A172 (cell line): ENCODE data around the gene FHL3. TPM values are rescaled to one million over a fixed set of nuclear protein-coding genes. Genes with fewer than 3 reads are reported as not detected.

Experiments used
- DNase-seq: peaks from one replicate; pipeline ENCODE4 v3.0.0-alpha.2; 2015; ENCODE audit warnings: low spot score
- total RNA-seq: library from RNA; depleted of rRNA; stranded (reverse); fragments of >200 nt; shearing (Covaris generic); gene quantifications from 2 replicates; pipeline ENCODE4 v1.2.3, GENCODE V29; 2014

Gene FHL3
- total RNA-seq, 1 experiment from 2014 or later, result 23.1 TPM

DNA sequence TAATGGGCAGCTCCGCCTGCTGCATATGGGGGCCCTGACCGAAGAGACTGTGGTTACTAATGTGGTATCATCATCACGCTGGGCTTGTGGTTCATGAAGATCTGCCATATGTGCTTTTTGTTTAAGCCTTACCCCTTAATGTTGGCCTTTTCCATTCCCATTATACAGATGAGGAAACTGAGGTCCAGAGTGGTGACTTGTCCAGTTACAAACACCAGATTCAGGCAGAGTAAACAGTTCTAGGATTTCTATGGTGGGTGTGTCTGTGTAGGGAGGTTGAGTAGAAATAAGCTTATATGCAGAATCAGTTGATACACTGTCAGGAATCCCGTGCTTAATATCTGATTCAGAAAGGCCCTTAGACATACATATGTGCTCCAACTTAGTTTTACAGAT lies 7.9 kb upstream of the FHL3 start:
- no peak for DNase-seq

DNA sequence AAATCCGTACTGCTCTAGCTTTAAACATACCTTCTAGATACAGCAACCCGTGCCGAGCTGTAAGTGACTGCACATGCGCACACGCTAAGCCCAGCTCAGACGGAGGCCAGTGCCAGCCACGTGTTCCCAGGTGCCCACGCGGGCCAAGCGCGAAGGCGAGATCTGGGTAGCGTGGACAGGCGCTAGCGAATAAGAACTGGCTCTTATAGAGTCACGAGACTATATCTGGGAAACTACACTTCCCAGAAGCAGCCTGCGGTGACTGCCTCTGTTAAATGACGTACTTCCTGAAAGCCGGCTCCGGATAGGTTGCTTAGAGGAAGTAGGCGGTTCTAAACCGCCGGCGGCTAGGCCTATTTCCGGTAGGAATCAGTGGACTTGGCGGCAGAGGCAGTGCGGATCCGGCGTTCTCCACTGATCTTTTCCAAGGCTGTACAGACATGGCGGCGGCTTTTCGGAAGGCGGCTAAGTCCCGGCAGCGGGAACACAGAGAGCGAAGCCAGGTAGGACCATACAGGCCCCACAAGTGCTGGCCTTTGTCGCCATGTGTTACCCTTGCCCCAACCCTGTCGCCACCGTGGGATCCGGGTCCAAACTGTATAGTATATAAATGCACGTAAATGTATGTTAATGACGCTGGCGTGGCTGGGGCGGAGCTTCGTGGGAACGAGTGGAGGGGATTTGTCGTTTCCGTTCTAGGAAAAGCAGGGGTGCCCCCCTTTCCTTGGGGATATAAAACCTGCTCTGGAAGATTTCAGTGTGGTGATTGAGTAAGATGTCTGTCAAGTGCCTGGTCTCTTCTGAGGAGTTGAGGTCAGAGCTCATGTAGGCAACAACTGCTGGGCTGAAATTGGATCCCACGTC lies 7.3 kb upstream of the FHL3 start, which contains the start of gene UTP11:
Gene UTP11 (plus strand): TSS at position 372 of the 864 bp plus-strand sequence. CDS start 69 bp downstream, at position 441.
- peak; percentile 94 for DNase-seq

DNA sequence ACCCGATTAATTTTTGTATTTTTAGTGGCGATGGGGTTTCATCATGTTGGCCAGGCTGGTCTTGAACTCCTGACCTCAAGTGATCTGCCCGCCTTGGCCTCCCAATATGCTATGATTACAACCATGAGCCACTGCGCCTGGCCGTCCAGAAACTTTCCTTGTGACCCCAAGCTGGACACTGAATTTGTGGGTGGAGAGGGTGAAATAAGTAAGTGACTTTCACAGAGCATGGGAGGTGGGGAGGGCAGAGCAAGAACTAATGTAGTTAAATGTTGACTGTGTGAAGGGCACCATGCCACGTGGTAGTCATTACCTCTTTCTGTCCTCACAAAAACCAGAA lies 4.5 kb upstream of the FHL3 start:
- no peak for DNase-seq

DNA sequence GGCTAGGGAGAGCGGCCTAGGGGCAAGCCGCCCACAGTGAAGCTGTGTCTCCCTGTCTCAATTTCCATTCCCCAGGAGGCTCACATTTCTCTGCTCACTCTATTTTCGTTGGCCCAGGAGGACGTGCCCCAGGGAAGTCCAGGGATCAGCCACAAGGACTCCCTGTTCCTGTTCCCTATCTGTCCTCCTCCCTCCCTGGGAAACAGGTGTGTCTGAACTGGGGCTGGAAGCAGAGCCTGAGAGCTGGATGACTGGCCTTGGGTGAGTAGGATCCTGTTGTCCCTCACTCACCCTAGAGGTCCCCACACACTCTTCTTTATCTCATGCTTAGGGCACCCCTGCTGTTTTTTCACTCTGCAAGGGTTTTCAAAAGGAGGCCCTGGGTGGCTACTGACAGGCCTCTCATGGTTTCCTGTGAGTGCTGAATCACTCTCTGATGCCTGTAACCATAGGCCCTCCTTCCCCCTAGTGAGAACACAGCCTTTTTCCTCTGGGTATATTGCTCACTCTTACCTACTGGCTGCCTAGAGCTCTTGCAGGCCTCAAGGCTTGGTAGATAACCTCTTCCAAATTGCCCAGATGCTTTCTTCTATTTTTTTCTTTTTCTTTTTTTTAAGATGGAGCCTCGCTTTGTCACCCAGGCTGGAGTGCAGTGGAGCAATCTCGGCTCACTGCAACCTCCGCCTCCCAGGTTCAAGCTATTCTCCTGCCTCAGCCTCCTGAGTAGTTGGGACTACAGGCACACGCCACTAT lies 4.0 kb upstream of the FHL3 start:
- DNase-seq, result peak; percentile 53

DNA sequence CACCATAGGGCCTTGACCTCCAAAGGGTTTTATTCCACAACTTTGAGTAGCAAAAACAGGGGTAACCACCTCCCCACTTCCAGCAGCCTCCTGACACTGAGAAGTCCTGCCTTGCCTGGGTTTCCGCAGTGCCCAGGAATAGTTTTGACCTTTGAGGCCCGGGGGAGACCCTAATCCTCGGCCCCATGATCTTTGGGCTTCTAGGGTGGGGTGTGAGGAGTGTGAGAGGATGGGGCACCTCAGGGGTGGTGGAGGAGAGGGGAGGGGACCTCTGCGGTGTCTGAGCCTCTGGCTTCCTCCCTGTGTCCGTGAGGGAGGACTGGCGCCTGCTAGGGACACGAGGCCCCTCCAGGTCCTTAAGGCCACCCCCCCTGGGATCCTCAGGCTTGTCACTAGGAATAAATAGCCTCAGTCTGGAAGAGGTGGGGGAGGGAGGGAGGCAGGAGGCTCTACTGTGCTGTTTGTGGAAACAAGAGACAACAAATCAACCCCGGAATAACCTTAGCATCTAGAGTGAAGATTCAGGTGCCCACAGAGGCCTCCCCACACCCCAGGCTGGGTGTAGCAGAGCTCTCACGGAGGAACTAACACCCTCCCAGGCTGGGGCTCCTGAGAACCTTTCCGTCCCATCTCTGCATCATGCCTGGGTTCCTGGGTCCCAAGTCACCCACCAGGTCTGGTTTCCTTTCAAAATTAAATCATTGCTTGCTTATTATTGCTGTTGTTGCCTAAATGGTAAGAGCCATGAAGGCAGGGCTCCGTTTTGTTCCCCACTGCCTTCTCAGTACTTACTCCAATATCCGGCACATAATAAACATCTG lies 904 bp upstream of the FHL3 start:
- no peak for DNase-seq

DNA sequence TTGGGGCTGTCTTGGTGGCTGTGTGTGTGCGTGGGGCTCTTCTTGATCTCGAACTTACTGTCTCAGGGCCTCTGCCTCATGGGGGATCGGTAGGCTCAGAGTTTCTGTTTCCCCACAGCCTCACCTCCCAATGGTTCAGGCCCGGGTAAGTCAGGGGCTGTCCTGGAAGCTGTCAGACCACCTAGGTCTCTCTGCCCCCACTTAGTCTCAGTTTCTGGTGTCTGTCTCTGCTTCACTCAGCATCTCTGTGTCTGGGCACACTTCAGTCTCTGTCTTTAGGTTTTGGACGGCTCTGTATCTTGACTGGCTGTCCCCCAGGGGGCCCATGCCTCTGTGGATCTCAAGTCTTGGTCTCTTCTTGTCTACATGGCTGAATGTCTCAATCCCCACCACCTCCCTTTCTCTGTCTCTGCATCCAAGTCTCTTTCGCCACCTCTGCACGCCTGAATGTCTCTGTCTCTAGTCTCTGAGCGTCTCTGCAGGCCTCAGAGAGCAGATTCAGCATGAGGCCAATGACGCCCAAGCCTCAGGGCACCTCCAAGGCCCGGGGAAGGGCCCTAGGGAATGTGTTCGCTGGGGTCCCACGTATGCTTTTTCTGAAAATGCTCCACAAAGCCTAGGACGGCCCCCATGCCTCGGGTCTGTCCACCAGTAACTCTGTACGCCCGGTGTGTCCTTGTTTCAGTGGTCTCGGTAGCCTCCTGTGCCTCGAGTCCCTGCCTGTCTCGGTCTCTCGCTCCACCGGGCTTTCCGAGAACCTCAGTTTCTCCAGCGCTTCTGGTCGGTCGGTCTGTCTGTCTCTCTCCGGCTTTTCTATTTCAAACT lies 818 bp downstream of the FHL3 start:
- no peak for DNase-seq

DNA sequence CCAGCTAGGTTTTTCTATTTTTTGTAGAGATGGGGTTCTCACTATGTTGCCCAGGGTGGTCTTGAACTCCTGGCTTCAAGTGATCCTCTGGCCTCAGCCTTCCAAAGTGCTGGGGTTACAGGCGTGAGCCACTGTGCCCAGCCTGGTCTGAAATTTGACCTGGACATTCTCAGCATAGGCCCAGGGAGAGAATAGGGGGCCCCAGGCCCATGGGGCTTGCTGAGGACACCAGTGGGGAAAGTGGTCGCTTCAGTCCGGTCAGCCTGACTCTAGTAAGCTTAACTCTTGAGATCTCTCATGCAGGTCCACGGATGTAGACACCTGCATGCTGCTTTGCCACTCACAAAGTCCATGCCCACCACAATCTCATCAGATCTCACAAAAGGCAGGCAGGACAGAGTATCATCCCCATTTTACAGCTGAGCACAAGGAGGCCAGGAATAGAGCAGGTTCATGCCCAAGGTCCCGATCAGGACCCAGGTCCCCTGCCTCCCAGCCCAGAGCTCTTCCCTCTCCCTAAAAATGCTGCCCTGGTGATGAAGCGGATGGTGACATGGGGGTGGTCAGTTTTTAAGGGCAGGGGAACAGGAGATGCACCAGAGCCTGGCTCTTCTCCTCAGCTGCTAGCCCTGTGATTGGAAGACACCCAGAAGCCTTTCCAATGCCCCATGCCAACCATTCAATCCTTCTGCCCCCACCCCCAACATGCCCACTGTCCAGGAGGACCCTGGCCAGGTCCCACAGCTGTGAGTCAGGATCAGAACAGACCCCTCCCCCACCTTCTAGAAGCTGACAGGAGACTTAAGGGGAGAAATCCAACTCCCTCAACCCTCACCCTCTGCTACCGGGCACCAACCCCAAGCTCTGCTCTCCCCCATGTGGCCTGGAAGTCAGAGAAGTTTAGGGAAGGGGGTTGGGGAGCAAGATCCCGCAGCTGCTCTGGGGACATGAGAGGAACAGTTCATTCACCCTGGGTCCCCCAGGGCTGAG lies 1.8 kb downstream of the FHL3 start:
- no peak for DNase-seq

DNA sequence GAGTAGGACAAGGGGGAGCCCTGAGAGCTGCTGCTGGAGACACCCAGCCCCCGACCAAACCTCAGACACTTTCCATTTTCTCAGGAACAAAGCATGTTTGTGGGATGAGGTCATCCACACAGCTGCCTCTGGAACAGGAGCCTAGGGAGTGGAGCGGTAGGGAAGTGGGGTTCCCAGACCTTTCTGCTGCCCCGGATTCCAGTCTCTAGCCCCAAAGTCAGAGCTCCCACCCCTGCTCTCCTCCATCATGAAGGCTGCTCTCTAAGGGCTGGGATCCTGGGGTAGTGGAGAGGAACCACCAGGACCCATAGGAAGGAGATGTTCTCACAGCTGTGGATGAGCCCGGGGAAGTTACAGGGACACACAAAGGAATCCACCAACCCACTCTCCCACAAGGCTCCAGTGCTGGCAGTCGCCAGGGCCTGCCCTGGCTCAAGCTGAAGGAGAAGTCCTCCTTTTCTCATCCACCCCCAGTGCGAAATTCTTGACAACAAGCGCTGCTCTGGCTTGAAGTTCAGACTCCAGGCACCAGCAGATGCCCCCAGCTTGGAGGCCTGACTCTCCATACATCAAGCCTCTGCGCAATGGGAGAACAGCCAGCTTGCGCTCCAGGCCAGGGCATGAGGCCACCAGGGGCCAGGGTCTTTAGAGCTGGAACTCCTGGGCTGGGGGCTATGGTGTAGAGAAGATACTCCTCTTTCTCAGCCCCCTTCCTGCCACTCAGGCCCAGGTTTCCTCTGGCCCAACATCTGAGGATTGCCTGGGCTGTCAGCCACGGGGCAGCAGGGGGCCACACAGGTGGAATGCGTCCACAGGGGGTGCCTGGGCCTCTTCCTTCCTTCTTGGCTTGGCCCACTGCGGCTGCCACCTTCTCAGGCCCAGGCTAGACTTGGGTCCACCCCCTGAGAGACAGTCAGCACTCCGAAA lies 4.5 kb downstream of the FHL3 start:
- DNase-seq, result peak; percentile 83

DNA sequence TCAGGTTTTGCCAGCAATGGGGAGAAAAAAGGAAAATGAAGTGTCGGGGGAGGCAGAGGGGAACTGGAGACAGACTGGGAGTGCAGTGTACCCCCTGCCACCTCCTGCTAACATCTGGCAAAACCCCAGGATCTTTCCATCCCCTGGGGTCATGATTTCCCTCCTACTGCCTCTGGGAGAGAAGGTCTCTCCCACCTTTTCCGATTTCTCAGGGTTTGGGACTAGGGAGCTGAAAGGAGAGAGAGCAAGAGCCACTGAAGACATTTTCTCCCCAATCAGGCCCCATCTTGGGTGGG lies 5.1 kb downstream of the FHL3 start:
- no peak for DNase-seq

DNA sequence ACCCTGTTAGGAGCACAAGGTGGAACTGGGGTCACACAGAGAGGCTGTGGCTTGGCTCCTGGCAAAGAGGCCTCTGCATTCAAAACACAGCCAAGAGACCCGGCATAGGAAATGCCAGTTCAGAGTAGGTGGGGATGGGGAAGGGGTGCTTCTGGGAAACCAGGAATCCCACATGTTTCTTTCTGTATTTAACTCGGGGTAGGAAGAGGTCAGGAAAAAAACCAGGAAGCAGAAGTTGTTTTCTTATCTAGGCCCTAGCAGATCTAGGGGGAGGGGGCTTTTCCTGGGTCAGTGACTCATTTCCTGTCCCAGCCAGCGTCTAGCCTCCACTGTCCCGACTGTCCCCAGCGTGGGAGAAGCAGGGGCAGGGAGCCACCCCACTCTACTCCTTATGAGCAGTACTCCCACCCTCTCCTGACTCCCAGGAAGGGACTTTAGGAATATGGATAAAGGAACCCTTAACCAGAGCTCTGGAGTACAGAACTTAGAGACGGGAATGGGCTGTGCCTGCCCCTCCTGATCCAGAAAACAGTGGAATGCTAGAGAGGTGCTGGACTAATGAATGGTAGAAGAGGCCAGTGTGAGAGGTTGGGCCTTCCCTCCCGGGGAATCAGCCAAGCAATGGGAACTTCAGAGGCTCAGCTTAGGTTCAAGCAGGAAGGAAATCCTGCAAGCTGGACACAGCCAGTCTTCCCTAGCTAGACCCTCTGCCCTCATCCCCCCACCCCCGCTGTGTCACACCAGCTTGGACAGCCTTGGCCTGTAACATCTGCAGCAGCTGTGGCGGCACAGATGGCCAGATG lies 5.7 kb downstream of the FHL3 start:
- DNase-seq, result peak; percentile 82

DNA sequence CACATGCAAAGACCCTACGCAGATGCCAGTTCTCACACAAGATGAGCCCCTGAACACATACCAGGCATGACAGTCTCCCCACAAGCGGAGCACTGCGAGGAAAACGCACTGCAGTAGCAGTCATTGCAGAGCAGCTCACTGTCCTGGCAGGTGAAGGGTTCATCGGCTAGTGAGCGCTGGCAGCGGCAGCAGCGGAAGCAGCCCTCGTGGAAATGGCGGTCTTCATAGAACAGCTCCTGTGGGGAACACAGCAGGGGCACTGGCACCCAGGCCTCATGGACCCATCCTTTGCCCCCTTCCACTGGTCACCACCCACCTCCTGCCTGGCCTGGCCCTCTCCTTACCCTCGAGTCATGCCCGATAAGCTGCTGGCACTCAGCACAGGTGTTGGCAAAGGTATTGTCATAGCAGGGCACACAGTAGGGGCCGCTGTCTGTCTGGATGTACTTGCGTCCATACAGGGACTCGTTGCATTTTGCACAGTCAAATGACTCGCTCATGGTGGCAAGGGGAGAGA lies 6.3 kb downstream of the FHL3 start:
- DNase-seq, result no peak

DNA sequence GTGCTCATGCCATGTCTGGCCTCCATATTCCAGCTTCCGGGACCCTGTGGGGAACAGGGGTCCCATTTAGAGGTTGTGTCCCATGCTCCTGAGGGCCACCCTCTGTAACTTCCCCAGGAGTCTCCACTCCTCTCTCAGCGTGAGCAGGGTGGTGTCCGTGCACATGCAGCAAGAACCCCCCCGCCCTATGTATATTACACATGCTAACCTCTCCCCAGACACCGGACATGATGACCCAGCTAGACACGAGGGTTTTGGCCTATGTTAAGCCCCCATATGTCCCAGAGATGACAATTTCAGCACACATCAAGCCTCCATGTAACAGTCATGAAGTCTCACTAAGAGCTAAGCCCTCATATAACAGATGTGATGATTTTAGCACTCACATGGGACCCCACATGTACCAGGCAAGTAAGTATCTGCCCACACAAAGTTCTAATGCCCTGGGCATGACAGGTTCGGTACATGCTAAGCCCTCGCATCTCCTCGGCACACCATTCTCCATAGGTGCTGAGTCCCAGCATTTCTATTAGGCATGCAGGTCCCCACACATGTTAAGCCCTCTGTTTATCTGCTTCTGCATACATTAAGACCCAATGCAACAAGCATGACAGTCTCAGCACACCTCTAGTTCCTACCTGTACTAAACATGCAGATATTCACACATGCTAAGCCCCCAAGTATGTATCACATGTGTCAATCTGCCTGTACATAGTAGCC lies 7.1 kb downstream of the FHL3 start:
- DNase-seq, result no peak

DNA sequence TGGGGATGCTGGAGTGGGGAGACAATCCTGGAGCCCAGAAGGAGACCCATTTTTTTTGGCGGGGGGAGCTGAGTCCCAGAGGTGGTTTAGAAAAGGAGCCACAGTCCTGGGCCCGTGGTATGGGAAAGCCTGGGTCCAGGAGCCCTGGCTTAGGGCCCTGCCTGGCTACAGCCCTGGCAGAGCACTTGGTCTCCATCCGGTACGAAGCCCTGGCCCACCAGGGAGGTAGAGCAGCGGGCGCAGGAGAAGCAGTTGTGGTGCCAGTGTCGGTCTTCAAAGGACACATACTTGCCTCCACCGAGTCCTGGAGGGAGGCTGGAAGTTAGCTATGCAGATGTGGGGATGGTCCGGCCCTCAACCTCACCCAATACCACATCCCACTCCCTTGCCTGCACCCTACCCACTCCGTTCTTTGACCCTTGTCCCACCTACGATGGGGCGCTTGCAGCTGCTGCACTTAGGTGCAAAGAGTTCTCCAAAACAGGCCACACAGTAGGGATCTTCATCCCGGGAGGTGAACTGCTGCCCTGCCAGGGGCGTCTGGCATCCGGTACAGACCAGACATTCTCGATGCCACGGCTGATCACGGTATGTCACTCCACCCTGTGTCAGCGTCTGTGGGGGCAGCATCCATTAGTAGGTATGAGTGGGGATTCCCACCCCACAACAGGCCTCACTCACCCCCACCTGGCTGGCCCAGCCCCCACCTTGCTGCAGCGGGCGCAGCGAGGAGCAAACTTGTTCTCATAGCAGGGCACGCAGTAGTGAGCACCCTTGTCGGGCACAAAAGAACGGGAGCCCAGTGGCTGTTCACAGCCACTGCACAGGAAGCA lies 7.8 kb downstream of the FHL3 start:
- no peak for DNase-seq

DNA sequence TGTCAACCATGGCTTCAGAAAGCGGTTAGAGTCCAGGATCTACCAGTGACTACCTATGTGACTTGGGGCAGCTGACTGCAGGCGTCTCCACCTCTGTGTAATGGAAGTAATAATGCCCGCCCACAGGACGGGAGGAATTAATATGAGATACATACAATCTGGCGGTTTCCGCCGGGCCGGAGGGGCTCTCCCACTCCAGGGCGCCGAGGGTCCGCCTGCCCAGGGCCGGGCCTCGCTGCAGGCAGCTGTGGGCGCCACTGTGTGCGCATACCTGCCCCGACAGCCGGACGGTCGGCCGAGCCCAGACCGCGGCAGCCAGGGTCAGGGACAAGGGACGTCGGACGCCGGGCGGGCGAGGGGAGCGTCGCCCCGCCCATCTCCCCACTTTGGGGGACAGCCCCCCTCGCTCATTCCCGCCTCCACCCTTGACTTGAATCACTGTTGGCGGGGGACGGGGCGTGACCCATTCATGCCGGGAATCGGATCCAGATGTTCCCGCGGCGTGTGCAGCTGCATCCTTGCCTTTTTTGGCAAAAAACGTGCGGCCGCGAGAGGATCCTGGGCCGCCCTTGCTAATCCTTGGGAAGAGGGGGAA lies 9.5 kb downstream of the FHL3 start:
- DNase-seq, result no peak

DNA sequence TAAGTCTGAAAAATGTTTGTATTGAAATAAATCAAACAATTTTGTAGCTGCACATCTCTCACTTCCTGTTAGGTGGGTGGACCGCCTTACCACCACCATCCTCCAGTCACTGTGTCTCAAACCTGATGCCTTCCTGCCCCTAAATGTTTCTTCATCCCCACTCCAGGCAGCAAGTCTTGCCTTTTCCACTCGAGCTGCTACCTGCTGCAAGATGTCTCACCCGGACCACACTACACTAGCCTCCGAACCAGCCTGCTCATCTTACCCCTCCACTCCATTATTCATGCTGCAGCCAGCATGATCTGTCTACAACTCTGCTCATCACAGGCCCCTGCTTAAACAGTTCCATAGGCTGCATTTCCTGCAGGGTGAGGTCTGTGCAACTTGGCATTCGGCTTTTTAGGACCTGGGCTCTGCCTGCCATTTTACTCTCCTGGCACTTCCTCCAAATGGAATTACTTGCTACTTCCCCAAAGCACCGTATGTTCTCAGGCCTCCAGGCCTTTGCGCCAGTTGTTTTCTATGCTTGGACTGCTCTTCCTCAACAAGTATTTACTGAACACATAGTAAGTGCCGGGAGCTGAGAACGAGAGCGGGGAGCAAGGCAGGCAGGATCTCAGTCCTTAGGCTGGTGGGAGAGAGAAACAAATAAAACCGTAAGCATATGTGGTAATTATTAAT lies 10.3 kb downstream of the FHL3 start:
- no peak for DNase-seq
